GM10847 (cell line): Measurements from ENCODE around the gene CLPSL2.

ENCODE experiments used
- POLR2A ChIP-seq: IDR thresholded peaks from 2 replicates; pipeline ENCODE4 v1.6.1; 2011; ENCODE audit not compliant: insufficient read length; ENCODE audit errors: extremely low read depth

The CLPSL2 gene

GRCh38 chr6:35795453-35796071 lies 19.2 kb downstream of the CLPSL2 start:
- no peak for TF ChIP-seq POLR2A

GRCh38 chr6:35796236-35796635 lies 19.8 kb downstream of the CLPSL2 start:
- no peak for TF ChIP-seq POLR2A

- no peak for TF ChIP-seq POLR2A
Measured at GRCh38 chr6:35797837-35798526, 21.6 kb downstream of the CLPSL2 start.

- TF ChIP-seq POLR2A: no peak
Measured at GRCh38 chr6:35798706-35799105, 22.3 kb downstream of the CLPSL2 start.

GRCh38 chr6:35801148-35801547 lies 24.8 kb downstream of the CLPSL2 start:
- no peak for TF ChIP-seq POLR2A

GRCh38 chr6:35804996-35805736 lies 28.8 kb downstream of the CLPSL2 start, which contains the start of gene LHFPL5:
LHFPL5 (plus strand) TSS chr6:35805352; CDS start chr6:35805671, 319 bp downstream.
- TF ChIP-seq POLR2A: no peak

GRCh38 chr6:35808688-35809087 lies 32.3 kb downstream of the CLPSL2 start:
- TF ChIP-seq POLR2A: no peak

GRCh38 chr6:35809809-35810208 lies 33.4 kb downstream of the CLPSL2 start:
- no peak for TF ChIP-seq POLR2A

- TF ChIP-seq POLR2A: no peak
Measured at GRCh38 chr6:35810971-35811698, 34.7 kb downstream of the CLPSL2 start.

- TF ChIP-seq POLR2A: no peak
Measured at GRCh38 chr6:35811699-35811995, 35.2 kb downstream of the CLPSL2 start.

- TF ChIP-seq POLR2A: no peak
Measured at GRCh38 chr6:35817515-35817914, 41.1 kb downstream of the CLPSL2 start.

- no peak for TF ChIP-seq POLR2A
Measured at GRCh38 chr6:35823601-35824000, 47.2 kb downstream of the CLPSL2 start.

- TF ChIP-seq POLR2A: no peak
Measured at GRCh38 chr6:35824552-35825192, 48.3 kb downstream of the CLPSL2 start.
